Testis (tissue), 3 donors: ENCODE data around the gene KCNN3. TPM values are rescaled to one million over a fixed set of nuclear protein-coding genes. Genes with fewer than 3 reads are reported as not detected.
"Not testable (repeated sequence)": the region's sequence is repeated elsewhere in the genome, so short reads cannot be mapped to it uniquely, and the experiment has no call there.

ENCODE experiments used
- DNase-seq: peaks from one replicate; pipeline ENCODE4 v3.0.0-alpha.2; 2019
- H3K27ac ChIP-seq, 2 donors: fragments of 200-600 bp; sonication (generic); one replicate each; pipeline ENCODE4 v1.5.1; 2019
- H3K27me3 ChIP-seq: fragments of 200-600 bp; sonication (generic); one replicate; pipeline ENCODE4 v1.5.1; 2019
- H3K36me3 ChIP-seq: fragments of 200-600 bp; sonication (generic); one replicate; pipeline ENCODE4 v1.5.1; 2017; ENCODE audit warnings: low read depth; ENCODE audit errors: missing control alignments
- H3K4me1 ChIP-seq: fragments of 200-600 bp; sonication (generic); one replicate; pipeline ENCODE4 v1.5.1; 2019
- H3K4me3 ChIP-seq, 2 donors: fragments of 200-600 bp; sonication (generic); one replicate each; pipeline ENCODE4 v1.5.1; 2017 to 2019
- H3K9me3 ChIP-seq: fragments of 200-600 bp; sonication (generic); one replicate; pipeline ENCODE4 v1.5.1; 2017
- POLR2A ChIP-seq: fragments of 450-650 bp; IDR thresholded peaks from one replicate; pipeline ENCODE4 v1.6.1; 2017; ENCODE audit warnings: antibody characterized with exemption, mild to moderate bottlenecking, moderate library complexity
- WGBS, 2 donors: methylation state at CpG; one replicate each; pipeline ENCODE4 v1.1.5; 2018; 5-methylcytosine and 5-hydroxymethylcytosine counted together
- intact Hi-C: fragments of 100-400 bp; cut with DNase I; formaldehyde crosslinking; loops from one replicate; pipeline ENCODE4 v1.15.1; 2023; ENCODE audit warnings: low total_unique reads
- polyA plus RNA-seq: library from polyadenylated mRNA; stranded (reverse); fragments of 350-450 nt; fragmentation: Illumina TruSeq; extraction: RNeasy Lipid Tissue Mini Kit (QIAGEN cat#74804); gene quantifications from one replicate; pipeline ENCODE4 v1.2.3, GENCODE V29; 2014; ENCODE audit warnings: low read depth, low replicate concordance; ENCODE audit not compliant: insufficient read depth
- total RNA-seq, 2 donors: library from RNA; depleted of rRNA; stranded (reverse); fragments of >200 nt; gene quantifications; one replicate each; pipeline ENCODE4 v1.2.3, GENCODE V29; 2016
- TF ChIP-seq, protein P1 (sequence below), 3 experiments: fragments of 450-650 bp in 2 of 3; fragments of 200-600 bp in 1 of 3; sonication (generic) in 1 of 3; IDR thresholded peaks; one replicate each; pipeline ENCODE4 v1.5.1; 2016 to 2019; ENCODE audit warnings: antibody characterized with exemption in 3 of 3, mild to moderate bottlenecking in 2 of 3, moderate library complexity in 1 of 3

KCNN3 gene
- total and polyA plus RNA-seq, 3 donors from 2014 or later: 0.24 to 0.78 (median 0.56) TPM

DNA sequence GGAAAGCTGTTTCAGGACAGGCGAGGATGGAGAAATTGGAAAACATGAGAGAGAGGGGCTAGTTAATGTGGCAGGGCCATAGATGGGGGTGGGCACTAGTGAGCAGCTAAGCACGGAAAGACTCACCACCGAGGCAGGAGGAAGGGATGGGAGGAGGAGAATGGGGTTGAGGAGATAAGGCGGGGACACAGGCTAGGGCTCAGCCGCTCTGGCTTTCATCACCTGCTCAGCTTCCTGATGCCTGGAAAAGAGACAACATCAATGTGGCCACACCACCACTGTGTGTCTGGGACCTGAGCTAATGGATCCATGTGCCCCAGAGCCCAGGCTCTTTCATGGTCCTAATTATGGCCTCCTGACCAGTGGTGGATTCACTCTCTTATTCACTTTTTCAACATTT, 38.9 kb upstream of the KCNN3 start:
- H3K9me3 ChIP-seq: no peaks in the 10 kb centered on the region
- no peaks in the 10 kb centered on the region for H3K36me3 ChIP-seq
- H3K4me1 ChIP-seq: no peaks in the 10 kb centered on the region
- no peak overlapping the region for H3K27ac ChIP-seq
- H3K27me3 ChIP-seq: no peaks in the 10 kb centered on the region
- TF ChIP-seq, protein P1, sequence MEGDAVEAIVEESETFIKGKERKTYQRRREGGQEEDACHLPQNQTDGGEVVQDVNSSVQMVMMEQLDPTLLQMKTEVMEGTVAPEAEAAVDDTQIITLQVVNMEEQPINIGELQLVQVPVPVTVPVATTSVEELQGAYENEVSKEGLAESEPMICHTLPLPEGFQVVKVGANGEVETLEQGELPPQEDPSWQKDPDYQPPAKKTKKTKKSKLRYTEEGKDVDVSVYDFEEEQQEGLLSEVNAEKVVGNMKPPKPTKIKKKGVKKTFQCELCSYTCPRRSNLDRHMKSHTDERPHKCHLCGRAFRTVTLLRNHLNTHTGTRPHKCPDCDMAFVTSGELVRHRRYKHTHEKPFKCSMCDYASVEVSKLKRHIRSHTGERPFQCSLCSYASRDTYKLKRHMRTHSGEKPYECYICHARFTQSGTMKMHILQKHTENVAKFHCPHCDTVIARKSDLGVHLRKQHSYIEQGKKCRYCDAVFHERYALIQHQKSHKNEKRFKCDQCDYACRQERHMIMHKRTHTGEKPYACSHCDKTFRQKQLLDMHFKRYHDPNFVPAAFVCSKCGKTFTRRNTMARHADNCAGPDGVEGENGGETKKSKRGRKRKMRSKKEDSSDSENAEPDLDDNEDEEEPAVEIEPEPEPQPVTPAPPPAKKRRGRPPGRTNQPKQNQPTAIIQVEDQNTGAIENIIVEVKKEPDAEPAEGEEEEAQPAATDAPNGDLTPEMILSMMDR (IDR thresholded peaks at IDR 0.05): no peak
- TF ChIP-seq POLR2A: no peak
- no peak for DNase-seq
- no peak overlapping the region for H3K4me3 ChIP-seq
- intact Hi-C loops: no loop called here
- 94% methylated on average over 5 of the region's 5 CpGs for WGBS, 2 donors

DNA sequence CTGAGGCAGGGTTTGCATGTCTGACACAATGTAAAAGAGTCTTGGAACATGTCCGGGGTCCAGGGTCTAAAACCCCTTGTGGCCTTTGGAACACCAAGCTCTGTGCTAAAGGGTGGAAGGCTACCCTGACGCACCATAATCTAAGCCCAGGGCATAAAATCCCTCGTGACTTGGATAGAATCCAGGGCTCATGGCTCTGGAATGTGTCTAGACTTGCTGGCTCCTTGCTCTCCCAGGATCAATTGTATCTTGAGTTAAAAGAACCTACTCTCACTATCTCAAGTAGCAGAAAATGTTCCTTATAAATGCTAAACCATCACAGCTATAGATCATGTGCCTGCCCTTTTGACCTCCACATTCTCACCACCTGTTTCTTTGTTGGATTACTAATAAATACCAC, 38.0 kb upstream of the KCNN3 start:
- DNase-seq, H3K4me3 ChIP-seq, H3K27ac ChIP-seq, H3K36me3 ChIP-seq, H3K27me3 ChIP-seq, H3K4me1 ChIP-seq, intact Hi-C loops, H3K9me3 ChIP-seq: not testable (repeated sequence)
- 65 to 79% methylated on average over 3 of the region's 3 CpGs for WGBS, 2 donors

DNA sequence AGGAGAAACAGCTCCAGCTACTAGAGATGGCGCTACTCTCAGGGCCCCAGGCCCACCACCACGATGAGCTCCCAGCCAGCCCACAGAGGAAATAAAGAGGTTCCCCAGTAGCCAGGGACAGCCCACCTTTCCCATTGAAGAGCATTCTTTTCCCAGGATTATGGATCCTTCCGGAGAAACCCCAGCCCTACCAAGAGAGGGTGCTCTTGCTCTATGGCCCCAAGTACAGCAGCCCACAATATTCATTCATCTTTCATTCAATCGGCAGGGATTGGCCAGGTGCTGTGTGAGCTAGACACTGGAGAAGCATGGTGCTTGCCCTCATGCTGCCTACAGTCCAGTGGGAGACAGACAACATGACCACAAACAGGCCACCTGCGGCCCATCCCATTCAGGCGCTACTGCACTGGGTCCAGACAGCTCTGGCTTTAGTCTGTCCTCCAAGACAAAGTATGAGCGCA, 36.6 kb upstream of the KCNN3 start:
- intact Hi-C loops: no loop called here
- TF ChIP-seq POLR2A: no peak
- TF ChIP-seq, protein P1 (IDR thresholded peaks at IDR 0.05): no peak
- no peak overlapping the region for H3K4me3 ChIP-seq
- no peaks in the 10 kb centered on the region for H3K27me3 ChIP-seq
- 83 to 87% methylated on average over 5 to 7 of the region's 7 CpGs for WGBS, 2 donors
- no peaks in the 10 kb centered on the region for H3K36me3 ChIP-seq
- no peaks in the 10 kb centered on the region for H3K4me1 ChIP-seq
- H3K27ac ChIP-seq: no peak overlapping the region
- no peaks in the 10 kb centered on the region for H3K9me3 ChIP-seq
- no peak for DNase-seq

DNA sequence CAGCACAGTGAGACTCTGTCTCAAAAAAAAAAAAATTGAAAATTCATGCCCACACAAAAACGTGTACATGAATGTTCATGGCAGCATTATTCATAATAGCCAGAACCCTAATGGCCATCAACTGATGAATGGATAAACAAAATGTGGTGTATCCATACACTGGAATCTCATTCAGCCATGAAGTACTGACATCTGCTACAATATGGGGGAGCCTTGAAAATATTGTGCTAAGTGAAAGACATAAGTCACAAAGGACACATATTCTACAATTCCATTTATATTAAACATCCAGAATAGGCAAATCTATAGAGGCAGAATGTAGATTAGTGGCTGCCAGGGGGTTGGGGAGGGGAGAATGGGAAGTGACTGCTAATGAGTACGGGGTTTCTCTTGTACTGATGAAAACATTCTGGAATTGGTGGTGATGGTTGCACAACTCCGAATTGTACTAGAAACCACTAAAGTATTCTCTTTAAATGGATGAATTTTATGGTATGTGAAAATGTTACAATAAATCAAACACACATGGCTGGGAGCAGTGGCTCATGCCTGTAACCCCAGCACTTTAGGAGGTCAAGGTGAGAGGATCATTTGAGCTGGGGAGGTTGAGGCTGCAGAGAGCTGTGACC, 33.0 kb upstream of the KCNN3 start:
- H3K4me1 ChIP-seq: no peaks in the 10 kb centered on the region
- DNase-seq: no peak

DNA sequence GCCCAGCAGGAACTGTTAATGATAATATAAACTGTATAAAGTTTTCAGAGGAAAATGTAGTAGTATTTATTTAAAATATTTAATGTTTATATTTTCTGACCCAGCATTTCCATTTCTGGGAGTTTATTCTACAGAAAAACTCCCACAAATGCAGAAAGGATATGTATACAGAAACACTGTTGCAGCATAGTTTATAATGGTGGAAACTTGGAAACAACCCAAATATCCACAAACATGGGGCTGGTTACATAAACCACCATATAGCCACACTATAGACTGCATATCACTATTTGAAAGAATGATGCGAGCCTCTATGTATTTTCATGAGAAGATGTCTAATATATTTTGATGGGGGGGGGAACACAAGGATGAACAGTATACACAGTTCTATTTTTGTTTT, 31.5 kb upstream of the KCNN3 start:
- WGBS, 2 donors: 69 to 93% methylated on average over 1 of the region's 1 CpG
- Histone ChIP-seq H3K4me3 (no peak overlapping the region), H3K27me3 (no peaks in the 10 kb centered on the region), H3K9me3 (no peaks in the 10 kb centered on the region), H3K36me3 (no peaks in the 10 kb centered on the region), H3K4me1 (no peaks in the 10 kb centered on the region), H3K27ac (no peak overlapping the region)
- intact Hi-C loops: no loop called here
- no peak for TF ChIP-seq POLR2A
- TF ChIP-seq, protein P1 (IDR thresholded peaks at IDR 0.05): no peak
- DNase-seq: no peak

More for the DNA sequence above, 33.0 kb upstream of the KCNN3 start:
- Histone ChIP-seq H3K9me3 (no peaks in the 10 kb centered on the region), H3K4me3 (no peak overlapping the region), H3K27me3 (no peaks in the 10 kb centered on the region), H3K27ac (no peak overlapping the region), H3K36me3 (no peaks in the 10 kb centered on the region)
- TF ChIP-seq, protein P1 (IDR thresholded peaks at IDR 0.05): no peak
- TF ChIP-seq POLR2A: no peak
- 72 to 83% methylated on average over 3 of the region's 3 CpGs for WGBS, 2 donors
- intact Hi-C loops: no loop called here
